ENCODE data around the gene RNF10. TPM values are rescaled to one million over a fixed set of nuclear protein-coding genes. Genes with fewer than 3 reads are reported as not detected.

The RNF10 gene
- total and polyA plus RNA-seq, 2 experiments from 2014 or later = 113 to 149 TPM

DNA sequence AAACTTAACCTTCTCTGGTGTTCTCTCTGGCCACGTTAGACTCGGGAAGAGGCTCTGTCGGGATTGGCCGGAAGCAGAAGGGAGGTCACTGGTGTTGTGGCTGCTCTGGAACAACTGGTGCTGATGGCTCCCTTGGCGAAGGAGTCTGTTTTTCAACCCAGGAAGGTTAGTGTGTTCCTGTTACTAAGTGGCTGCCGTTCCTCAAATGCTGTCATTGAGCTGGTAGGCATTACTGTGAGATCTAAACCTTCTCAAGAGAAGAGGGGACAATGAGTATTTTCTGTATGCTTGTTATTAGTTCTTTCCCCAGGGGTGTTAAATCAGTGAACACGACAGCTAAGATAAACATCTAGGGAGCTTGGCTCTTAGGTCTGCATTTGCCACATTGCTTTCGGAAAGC, 28.8 kb downstream of the RNF10 start (continued):
- TF ChIP-seq ZNF462 (CRISPR knock-in tag; IDR thresholded peaks at IDR 0.05) (no peak), STAT1 (IDR thresholded peaks at IDR 0.05; ENCODE audit: unreplicated experiment) (no peak)

DNA sequence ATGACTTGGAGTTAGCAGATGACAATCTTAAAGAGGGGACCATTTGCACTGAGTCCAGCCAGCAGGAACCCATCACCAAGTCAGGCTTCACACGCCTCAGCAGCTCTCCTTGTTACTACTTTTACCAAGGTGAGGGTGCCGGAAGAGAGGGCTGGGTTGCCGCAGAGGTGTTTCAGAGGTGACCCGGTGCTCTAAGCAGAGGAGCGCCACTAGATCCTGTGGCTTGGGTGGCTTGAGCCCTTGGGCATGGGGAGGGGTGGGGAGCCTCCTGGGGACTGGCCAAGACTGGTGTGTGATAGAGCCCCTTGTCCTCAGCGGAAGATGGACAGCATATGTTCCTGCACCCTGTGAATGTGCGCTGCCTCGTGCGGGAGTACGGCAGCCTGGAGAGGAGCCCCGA, 29.3 kb downstream of the RNF10 start:
- ATAC-seq = no peak
- H3K9me3 Mint-ChIP-seq = no peaks in the 10 kb centered on the region
- peaks cover 83% of the 10 kb centered on the region for H3K36me3 Mint-ChIP-seq (ENCODE audit: low read depth)
- TF ChIP-seq EZH2phosphoT487 (IDR thresholded peaks at IDR 0.05; ENCODE audit: unreplicated experiment) = no peak
- TF ChIP-seq ZNF331 (CRISPR knock-in tag; IDR thresholded peaks at IDR 0.05; ENCODE audit: low read depth) = no peak
- no peak for TF ChIP-seq JUNB (IDR thresholded peaks at IDR 0.05; ENCODE audit: unreplicated experiment)
- TF ChIP-seq POLR2AphosphoS5 (IDR thresholded peaks at IDR 0.05; ENCODE audit: low read depth) = no peak
- no peak for TF ChIP-seq EZH2 (IDR thresholded peaks at IDR 0.05; ENCODE audit: low read depth, unreplicated experiment)
- no peak for TF ChIP-seq NANOG (IDR thresholded peaks at IDR 0.05; ENCODE audit: borderline replicate concordance)
- TF ChIP-seq ETS1 (IDR thresholded peaks at IDR 0.05) = no peak
- no peak for TF ChIP-seq REST (IDR thresholded peaks at IDR 0.05; ENCODE audit: unreplicated experiment)
- TF ChIP-seq STAT1 (IDR thresholded peaks at IDR 0.05; ENCODE audit: unreplicated experiment) = no peak
- no peak for TF ChIP-seq CREB1 (CRISPR knock-in tag; IDR thresholded peaks at IDR 0.05; ENCODE audit: low read depth)
- TF ChIP-seq ZNF114 (CRISPR knock-in tag; IDR thresholded peaks at IDR 0.05) = no peak

More for the DNA sequence above, 29.3 kb downstream of the RNF10 start:
- Histone ChIP-seq H3K4me1 (ENCODE audit: insufficient read depth) (no peaks in the 10 kb centered on the region), H2AFZ (no peak overlapping the region), H3K4me3 (no peak overlapping the region), H3K36me3 (ENCODE audit: insufficient read depth) (peaks cover 54% of the 10 kb centered on the region), H3K4me2 (no peak overlapping the region), H3K27ac (ENCODE audit: low read depth) (no peak overlapping the region), H3K79me2 (replicated peaks; ENCODE audit: insufficient read depth) (no peaks in the 10 kb centered on the region; the same call in 1 of the 2 replicates), H3F3A (replicated peaks; ENCODE audit: low read depth) (no peaks in the 10 kb centered on the region), H3K9me2 (ENCODE audit: insufficient read depth) (no peaks in the 10 kb centered on the region), H3K27me3 (ENCODE audit: insufficient read depth) (no peaks in the 10 kb centered on the region), H4K20me1 (replicated peaks; ENCODE audit: insufficient read depth) (peaks cover 42% of the 10 kb centered on the region)
- peaks cover 10% of the 10 kb centered on the region for H3K27me3 Mint-ChIP-seq (ENCODE audit: insufficient read depth, low read depth, poor library complexity)
- no peak for DNase-seq (ENCODE audit: low spot score)
- H3K4me1 Mint-ChIP-seq = no peaks in the 10 kb centered on the region
- no peak overlapping the region for H3K27ac Mint-ChIP-seq
- no peak overlapping the region for H3K4me3 Mint-ChIP-seq
